GM12891 (cell line): ENCODE results near the gene MTCL3.

Experiments
- DNase-seq: peaks from one replicate; pipeline ENCODE4 v3.0.0; 2011; ENCODE audit warnings: low spot score; ENCODE audit not compliant: insufficient read length
- FAIRE-seq: peaks from 2 replicates; lab custom pipeline; 2011; peaks lifted over from hg19 to GRCh38; lab: Jason Lieb, UNC
- PAX5 ChIP-seq: IDR thresholded peaks from 2 replicates; pipeline ENCODE4 v1.6.1; 2011; ENCODE audit warnings: low read length, moderate library complexity, mild to moderate bottlenecking; ENCODE audit not compliant: insufficient read depth, severe bottlenecking
- POLR2A ChIP-seq: IDR thresholded peaks from 2 replicates; pipeline ENCODE4 v1.6.1; 2011; ENCODE audit warnings: low read depth, low read length, control low read depth
- POLR2AphosphoS5 ChIP-seq: IDR thresholded peaks from 2 replicates; pipeline ENCODE4 v1.6.1; 2011; ENCODE audit warnings: low read depth, low read length, control low read depth
- POU2F2 ChIP-seq: IDR thresholded peaks from 2 replicates; pipeline ENCODE4 v1.6.1; 2011; ENCODE audit warnings: low read depth, mild to moderate bottlenecking, control low read depth, low read length, moderate library complexity
- SPI1 ChIP-seq: IDR thresholded peaks from 2 replicates; pipeline ENCODE4 v1.6.1; 2011; ENCODE audit warnings: low read depth, low read length, control low read depth
- TAF1 ChIP-seq: IDR thresholded peaks from 2 replicates; pipeline ENCODE4 v1.6.1; 2011; ENCODE audit warnings: low read depth, low read length, control low read depth

Gene MTCL3

GRCh38 chr6:127496471-127496870 lies 22.7 kb downstream of the MTCL3 start:
- DNase-seq: no peak

GRCh38 chr6:127494240-127494767 lies 24.8 kb downstream of the MTCL3 start:
- TF ChIP-seq SPI1 (no peak), POLR2A (no peak), TAF1 (no peak), POLR2AphosphoS5 (no peak), POU2F2 (no peak)
- FAIRE-seq (no peak), DNase-seq (no peak)

More at GRCh38 chr6:127496471-127496870, 22.7 kb downstream of the MTCL3 start:
- FAIRE-seq: no peak
- TF ChIP-seq POLR2A (no peak), SPI1 (no peak), POU2F2 (no peak), POLR2AphosphoS5 (no peak), PAX5 (no peak), TAF1 (no peak)

GRCh38 chr6:127489248-127489647 lies 29.9 kb downstream of the MTCL3 start:
- DNase-seq: no peak
- no peak for FAIRE-seq
- no peak for TF ChIP-seq SPI1
- TF ChIP-seq PAX5: no peak

GRCh38 chr6:127486934-127487333 lies 32.2 kb downstream of the MTCL3 start:
- DNase-seq (no peak), FAIRE-seq (no peak)
- TF ChIP-seq POLR2A: no peak
- no peak for TF ChIP-seq POU2F2
- no peak for TF ChIP-seq SPI1
- TF ChIP-seq PAX5: no peak
- no peak for TF ChIP-seq POLR2AphosphoS5
- TF ChIP-seq TAF1: no peak

GRCh38 chr6:127484212-127484863 lies 34.8 kb downstream of the MTCL3 start:
- peak; percentile 36 for DNase-seq
- FAIRE-seq: peak; percentile 84

GRCh38 chr6:127483399-127484055 lies 35.6 kb downstream of the MTCL3 start:
- TF ChIP-seq PAX5 (no peak), POU2F2 (no peak), POLR2A (no peak), POLR2AphosphoS5 (no peak), TAF1 (no peak), SPI1 (no peak)
- FAIRE-seq: peak; percentile 47
- no peak for DNase-seq

More at GRCh38 chr6:127484212-127484863, 34.8 kb downstream of the MTCL3 start:
- no peak for TF ChIP-seq SPI1
- TF ChIP-seq TAF1: no peak
- TF ChIP-seq POU2F2: no peak
- no peak for TF ChIP-seq POLR2AphosphoS5
- no peak for TF ChIP-seq PAX5

GRCh38 chr6:127482325-127482724 lies 36.8 kb downstream of the MTCL3 start:
- DNase-seq (no peak), FAIRE-seq (no peak)
- TF ChIP-seq PAX5 (no peak), SPI1 (no peak), POLR2AphosphoS5 (no peak), POU2F2 (no peak), POLR2A (no peak), TAF1 (no peak)

- TF ChIP-seq POLR2AphosphoS5 (no peak), PAX5 (no peak), POLR2A (no peak), SPI1 (no peak), TAF1 (no peak), POU2F2 (no peak)
- FAIRE-seq (no peak), DNase-seq (no peak)
Measured at GRCh38 chr6:127481628-127482027, 37.5 kb downstream of the MTCL3 start.

- TF ChIP-seq TAF1: no peak
- TF ChIP-seq POLR2A: no peak
- DNase-seq: no peak
- FAIRE-seq: no peak
Measured at GRCh38 chr6:127481111-127481510, 38.0 kb downstream of the MTCL3 start.

- FAIRE-seq (no peak), DNase-seq (no peak)
- TF ChIP-seq POU2F2 (no peak), POLR2AphosphoS5 (no peak), POLR2A (no peak), TAF1 (no peak), PAX5 (no peak), SPI1 (no peak)
Measured at GRCh38 chr6:127477658-127478057, 41.5 kb downstream of the MTCL3 start.
